HepG2 (cell line): ENCODE measurements around the gene RFXANK. TPM values are rescaled to one million over a fixed set of nuclear protein-coding genes. Genes with fewer than 3 reads are reported as not detected.

Experiments
- ARNT2 ChIP-seq: sonication (generic); formaldehyde crosslinking; IDR thresholded peaks from 2 replicates; pipeline ENCODE4 v1.8.0; 2022; ENCODE audit warnings: mild to moderate bottlenecking, low read depth, missing genetic modification reagents, moderate library complexity
- ARNTL ChIP-seq: sonication (generic); formaldehyde crosslinking; IDR thresholded peaks from 2 replicates; pipeline ENCODE4 v1.4.0; 2020; ENCODE audit warnings: mild to moderate bottlenecking, missing genetic modification reagents
- BHLHE40 ChIP-seq: IDR thresholded peaks from 2 replicates; pipeline ENCODE4 v1.6.1; 2011; ENCODE audit warnings: low read length, improper control_type of control experiment
- CCAR2 ChIP-seq: fragments of 200-400 bp; formaldehyde crosslinking; optimal IDR thresholded peaks from 2 replicates; pipeline ENCODE3; 2018; ENCODE audit warnings: low read depth, mild to moderate bottlenecking, low read length, moderate library complexity
- CENPT ChIP-seq: sonication (generic); formaldehyde crosslinking; IDR thresholded peaks from 2 replicates; pipeline ENCODE4 v1.8.0; 2022; ENCODE audit warnings: low read depth, mild to moderate bottlenecking, moderate library complexity, missing genetic modification reagents
- ETV6 ChIP-seq: sonication (generic); formaldehyde crosslinking; conservative IDR thresholded peaks from 2 replicates; pipeline ENCODE4 v1.4.0; 2020; ENCODE audit warnings: missing genetic modification reagents
- HDAC2 ChIP-seq: sonication (generic); formaldehyde crosslinking; IDR thresholded peaks from 2 replicates; pipeline ENCODE4 v1.4.0; 2020; ENCODE audit warnings: missing genetic modification reagents
- HDAC6 ChIP-seq: fragments of 200-600 bp; sonication (generic); IDR thresholded peaks from 2 replicates; pipeline ENCODE4 v1.7.0; 2017; ENCODE audit warnings: mild to moderate bottlenecking, antibody characterized with exemption, low read length, low read depth
- KMT2A ChIP-seq: sonication (generic); formaldehyde crosslinking; IDR thresholded peaks from 2 replicates; pipeline ENCODE4 v1.4.0; 2020; ENCODE audit warnings: missing genetic modification reagents
- PCBP1 ChIP-seq: fragments of 200-400 bp; formaldehyde crosslinking; IDR thresholded peaks from 2 replicates; pipeline ENCODE4 v1.6.1; 2017; ENCODE audit warnings: mild to moderate bottlenecking, low read depth, low read length, borderline replicate concordance
- PLRG1 ChIP-seq: fragments of 450-650 bp; conservative IDR thresholded peaks from 2 replicates; pipeline ENCODE4 v1.6.1; 2016
- RBAK ChIP-seq: sonication (generic); formaldehyde crosslinking; IDR thresholded peaks from 2 replicates; pipeline ENCODE4 v1.5.1; 2020; ENCODE audit warnings: mild to moderate bottlenecking, missing genetic modification reagents
- SMAD3 ChIP-seq: sonication (generic); formaldehyde crosslinking; IDR thresholded peaks from 2 replicates; pipeline ENCODE4 v1.4.0; 2020; ENCODE audit warnings: missing genetic modification reagents
- TOE1 ChIP-seq: sonication (generic); formaldehyde crosslinking; IDR thresholded peaks from 2 replicates; pipeline ENCODE4 v1.4.0; 2020; ENCODE audit warnings: mild to moderate bottlenecking, missing genetic modification reagents
- ZFP1 ChIP-seq: IDR thresholded peaks from 2 replicates; pipeline ENCODE4 v1.6.1; 2016
- ZNF180 ChIP-seq: sonication (generic); formaldehyde crosslinking; IDR thresholded peaks from 2 replicates; pipeline ENCODE4 v1.4.0; 2020; ENCODE audit warnings: low read depth, missing genetic modification reagents, borderline replicate concordance
- ZNF24 ChIP-seq: fragments of 450-650 bp; IDR thresholded peaks from 2 replicates; pipeline ENCODE4 v1.6.1; 2017; ENCODE audit warnings: antibody characterized with exemption, mild to moderate bottlenecking
- ZNF354B ChIP-seq: sonication (generic); formaldehyde crosslinking; IDR thresholded peaks from 2 replicates; pipeline ENCODE4 v1.8.0; 2022; ENCODE audit warnings: mild to moderate bottlenecking, missing genetic modification reagents
- ZNF546 ChIP-seq: sonication (generic); formaldehyde crosslinking; conservative IDR thresholded peaks from 2 replicates; pipeline ENCODE4 v1.8.1; 2023; ENCODE audit warnings: mild to moderate bottlenecking, missing genetic modification reagents
- ZNF562 ChIP-seq: sonication (generic); formaldehyde crosslinking; IDR thresholded peaks from 2 replicates; pipeline ENCODE4 v1.8.0; 2022; ENCODE audit warnings: missing genetic modification reagents, borderline replicate concordance
- ZNF775 ChIP-seq: sonication (generic); formaldehyde crosslinking; IDR thresholded peaks from 2 replicates; pipeline ENCODE4 v1.4.0; 2020; ENCODE audit warnings: missing genetic modification reagents, mild to moderate bottlenecking, moderate library complexity, borderline replicate concordance
- ZSCAN21 ChIP-seq: sonication (generic); formaldehyde crosslinking; IDR thresholded peaks from 2 replicates; pipeline ENCODE4 v1.8.0; 2022; ENCODE audit warnings: mild to moderate bottlenecking, missing genetic modification reagents, moderate library complexity, borderline replicate concordance
- ZSCAN22 ChIP-seq: sonication (generic); formaldehyde crosslinking; IDR thresholded peaks from 2 replicates; pipeline ENCODE4 v1.4.0; 2020; ENCODE audit warnings: mild to moderate bottlenecking, missing genetic modification reagents
- polyA plus RNA-seq, 8 experiments: library from polyadenylated mRNA; depleted of rRNA in 3 of 8; stranded (reverse) in 7 of 8; unstranded in 1 of 8; fragments of >200 nt; fragmentation: Illumina TruSeq in 4 of 8; extraction: Trizol in 4 of 8; gene quantifications; 2 replicates each; pipeline versions ENCODE4 v1.2.1 to v1.2.3, GENCODE V29; 2011 to 2016; ENCODE audit warnings: low read depth in 4 of 8, missing spikeins in 1 of 8, mixed read lengths in 1 of 8; ENCODE audit not compliant: insufficient read depth in 1 of 8
- total RNA-seq, 5 experiments: library from RNA; depleted of rRNA; stranded (reverse); fragments of >200 nt; fragmentation: Illumina TruSeq; extraction: Trizol; gene quantifications; 2 replicates each; pipeline ENCODE4 v1.2.3, GENCODE V29; 2016; ENCODE audit warnings: low read depth in 1 of 5
- TF ChIP-seq, protein P1 (sequence below): sonication (generic); formaldehyde crosslinking; IDR thresholded peaks from 2 replicates; pipeline ENCODE4 v1.8.1; 2023; ENCODE audit warnings: missing genetic modification reagents, inconsistent platforms, borderline replicate concordance
- TF ChIP-seq, protein P2 (sequence below): fragments of 450-650 bp; IDR thresholded peaks from 2 replicates; pipeline ENCODE4 v1.6.1; 2017; ENCODE audit warnings: mild to moderate bottlenecking
- TF ChIP-seq, protein P3 (sequence below): sonication (generic); formaldehyde crosslinking; IDR thresholded peaks from 2 replicates; pipeline ENCODE4 v1.4.0; 2020; ENCODE audit warnings: missing genetic modification reagents

Gene RFXANK
- total and polyA plus RNA-seq, 2 of the 13 experiments (the other 11 are each of a cell fraction or from before 2014, with no cell fraction given): 49.9 to 80.7 TPM

DNA sequence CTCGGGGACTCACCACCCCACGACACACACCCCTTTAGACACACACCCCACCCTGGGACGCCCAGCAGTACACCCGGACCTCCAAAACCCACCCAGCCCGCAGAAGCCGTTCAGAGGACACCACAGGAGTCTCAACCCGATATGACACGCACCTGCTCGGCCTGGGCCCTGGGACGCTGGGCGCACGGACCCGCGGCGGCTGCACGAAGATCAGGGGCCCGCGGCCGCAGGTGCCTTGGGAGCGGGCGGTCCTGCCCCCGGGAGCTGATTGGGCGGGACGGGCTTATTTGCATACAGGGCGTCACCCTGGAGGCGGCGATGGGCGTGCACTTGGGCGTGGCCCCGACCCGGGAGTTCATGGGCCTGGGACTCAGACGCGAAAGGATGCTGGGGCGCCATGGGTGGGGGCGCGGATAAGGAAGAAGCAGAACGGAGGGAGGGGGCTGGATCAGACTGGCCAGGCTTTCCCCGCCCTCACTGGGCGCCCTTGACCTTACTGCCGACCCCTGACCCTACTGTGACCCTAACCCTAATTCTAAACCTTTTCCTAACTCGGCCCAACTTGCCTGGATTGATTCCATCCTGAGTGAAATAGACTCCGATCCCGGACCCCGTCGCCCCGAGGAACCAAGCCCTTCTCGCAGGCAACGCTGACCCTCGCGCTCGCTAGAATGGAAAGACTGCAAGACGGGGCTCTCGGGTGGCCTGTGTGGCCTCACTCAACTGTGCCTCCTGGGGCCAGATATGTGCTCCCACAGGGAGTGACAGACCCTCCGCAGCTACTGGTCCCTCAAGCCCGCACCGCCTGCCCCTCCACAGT lies 21.8 kb upstream of the RFXANK start, which contains the start of gene MEF2B (continued):
- TF ChIP-seq ZNF24 (no peak), KMT2A (CRISPR knock-in tag) (no peak), ARNTL (CRISPR knock-in tag) (0 out of 2 replicates have a peak, but pooled peaks have one; percentile 31), PLRG1 (no peak), ZNF546 (no peak), CENPT (CRISPR knock-in tag) (no peak), CCAR2 (no peak), ZNF562 (no peak), PCBP1 (no peak), ETV6 (CRISPR knock-in tag) (no peak), BHLHE40 (0 out of 2 replicates have a peak, but pooled peaks have one; percentile 26), TOE1 (CRISPR knock-in tag) (no peak), ZNF775 (no peak), ZNF354B (no peak), HDAC6 (no peak), ZNF180 (CRISPR knock-in tag) (no peak), HDAC2 (CRISPR knock-in tag) (no peak), ZSCAN22 (no peak), RBAK (CRISPR knock-in tag) (no peak), SMAD3 (CRISPR knock-in tag) (no peak), ARNT2 (CRISPR knock-in tag) (no peak), ZSCAN21 (no peak), ZFP1 (no peak)
- TF ChIP-seq, protein P1, sequence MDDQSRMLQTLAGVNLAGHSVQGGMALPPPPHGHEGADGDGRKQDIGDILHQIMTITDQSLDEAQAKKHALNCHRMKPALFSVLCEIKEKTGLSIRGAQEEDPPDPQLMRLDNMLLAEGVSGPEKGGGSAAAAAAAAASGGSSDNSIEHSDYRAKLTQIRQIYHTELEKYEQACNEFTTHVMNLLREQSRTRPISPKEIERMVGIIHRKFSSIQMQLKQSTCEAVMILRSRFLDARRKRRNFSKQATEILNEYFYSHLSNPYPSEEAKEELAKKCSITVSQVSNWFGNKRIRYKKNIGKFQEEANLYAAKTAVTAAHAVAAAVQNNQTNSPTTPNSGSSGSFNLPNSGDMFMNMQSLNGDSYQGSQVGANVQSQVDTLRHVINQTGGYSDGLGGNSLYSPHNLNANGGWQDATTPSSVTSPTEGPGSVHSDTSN (CRISPR knock-in tag): no peak
- TF ChIP-seq, protein P2, sequence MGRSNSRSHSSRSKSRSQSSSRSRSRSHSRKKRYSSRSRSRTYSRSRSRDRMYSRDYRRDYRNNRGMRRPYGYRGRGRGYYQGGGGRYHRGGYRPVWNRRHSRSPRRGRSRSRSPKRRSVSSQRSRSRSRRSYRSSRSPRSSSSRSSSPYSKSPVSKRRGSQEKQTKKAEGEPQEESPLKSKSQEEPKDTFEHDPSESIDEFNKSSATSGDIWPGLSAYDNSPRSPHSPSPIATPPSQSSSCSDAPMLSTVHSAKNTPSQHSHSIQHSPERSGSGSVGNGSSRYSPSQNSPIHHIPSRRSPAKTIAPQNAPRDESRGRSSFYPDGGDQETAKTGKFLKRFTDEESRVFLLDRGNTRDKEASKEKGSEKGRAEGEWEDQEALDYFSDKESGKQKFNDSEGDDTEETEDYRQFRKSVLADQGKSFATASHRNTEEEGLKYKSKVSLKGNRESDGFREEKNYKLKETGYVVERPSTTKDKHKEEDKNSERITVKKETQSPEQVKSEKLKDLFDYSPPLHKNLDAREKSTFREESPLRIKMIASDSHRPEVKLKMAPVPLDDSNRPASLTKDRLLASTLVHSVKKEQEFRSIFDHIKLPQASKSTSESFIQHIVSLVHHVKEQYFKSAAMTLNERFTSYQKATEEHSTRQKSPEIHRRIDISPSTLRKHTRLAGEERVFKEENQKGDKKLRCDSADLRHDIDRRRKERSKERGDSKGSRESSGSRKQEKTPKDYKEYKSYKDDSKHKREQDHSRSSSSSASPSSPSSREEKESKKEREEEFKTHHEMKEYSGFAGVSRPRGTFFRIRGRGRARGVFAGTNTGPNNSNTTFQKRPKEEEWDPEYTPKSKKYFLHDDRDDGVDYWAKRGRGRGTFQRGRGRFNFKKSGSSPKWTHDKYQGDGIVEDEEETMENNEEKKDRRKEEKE: no peak
- TF ChIP-seq, protein P3, sequence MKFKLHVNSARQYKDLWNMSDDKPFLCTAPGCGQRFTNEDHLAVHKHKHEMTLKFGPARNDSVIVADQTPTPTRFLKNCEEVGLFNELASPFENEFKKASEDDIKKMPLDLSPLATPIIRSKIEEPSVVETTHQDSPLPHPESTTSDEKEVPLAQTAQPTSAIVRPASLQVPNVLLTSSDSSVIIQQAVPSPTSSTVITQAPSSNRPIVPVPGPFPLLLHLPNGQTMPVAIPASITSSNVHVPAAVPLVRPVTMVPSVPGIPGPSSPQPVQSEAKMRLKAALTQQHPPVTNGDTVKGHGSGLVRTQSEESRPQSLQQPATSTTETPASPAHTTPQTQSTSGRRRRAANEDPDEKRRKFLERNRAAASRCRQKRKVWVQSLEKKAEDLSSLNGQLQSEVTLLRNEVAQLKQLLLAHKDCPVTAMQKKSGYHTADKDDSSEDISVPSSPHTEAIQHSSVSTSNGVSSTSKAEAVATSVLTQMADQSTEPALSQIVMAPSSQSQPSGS (CRISPR knock-in tag): no peak
